Suprapubic skin (tissue), 4 donors: ENCODE results near the gene WWP2. TPM values are rescaled to one million over a fixed set of nuclear protein-coding genes. Genes with fewer than 3 reads are reported as not detected.

ENCODE experiments used
- DNase-seq, 2 donors: peaks; one replicate each; pipeline ENCODE4 v3.0.0-alpha.2; 2019; ENCODE audit warnings: low spot score in 2 of 2
- H3K27ac ChIP-seq: fragments of 200-600 bp; sonication (generic); one replicate; pipeline ENCODE4 v1.5.1; 2019
- H3K27me3 ChIP-seq: fragments of 200-600 bp; sonication (generic); one replicate; pipeline ENCODE4 v1.5.1; 2019
- H3K36me3 ChIP-seq: fragments of 200-600 bp; sonication (generic); one replicate; pipeline ENCODE4 v1.5.1; 2019
- H3K4me1 ChIP-seq: fragments of 200-600 bp; sonication (generic); one replicate; pipeline ENCODE4 v1.5.1; 2019
- H3K4me3 ChIP-seq: fragments of 200-600 bp; sonication (generic); one replicate; pipeline ENCODE4 v1.5.1; 2019; ENCODE audit warnings: mild to moderate bottlenecking
- H3K9me3 ChIP-seq: fragments of 200-600 bp; sonication (generic); one replicate; pipeline ENCODE4 v1.5.1; 2019
- EP300 ChIP-seq: sonication (generic); formaldehyde crosslinking; IDR thresholded peaks from one replicate; pipeline ENCODE4 v1.6.1; 2017; ENCODE audit warnings: antibody characterized with exemption
- POLR2A ChIP-seq, 2 donors: fragments of 450-650 bp; IDR thresholded peaks; one replicate each; pipeline ENCODE4 v1.6.1; 2017; ENCODE audit warnings: antibody characterized with exemption in 2 of 2, mild to moderate bottlenecking in 2 of 2, moderate library complexity in 2 of 2
- POLR2AphosphoS5 ChIP-seq, 3 donors: sonication (generic); formaldehyde crosslinking; IDR thresholded peaks; one replicate each; pipeline ENCODE4 v1.6.1; 2017; ENCODE audit warnings: antibody characterized with exemption in 3 of 3
- WGBS: methylation state at CpG from one replicate; pipeline ENCODE4 v1.1.5; 2018; 5-methylcytosine and 5-hydroxymethylcytosine counted together
- total RNA-seq, 4 donors: library from RNA; depleted of rRNA; stranded (reverse); fragments of >200 nt; gene quantifications; one replicate each; pipeline ENCODE4 v1.1.0, GENCODE V29; 2016
- TF ChIP-seq, protein P1 (sequence below), 2 donors: fragments of 200-600 bp in 1 of 2; fragments of 450-650 bp in 1 of 2; sonication (generic) in 1 of 2; IDR thresholded peaks; one replicate each; pipeline ENCODE4 v1.5.1; 2016 to 2019; ENCODE audit warnings: antibody characterized with exemption in 2 of 2, mild to moderate bottlenecking in 1 of 2, moderate library complexity in 1 of 2

The WWP2 gene
- total RNA-seq, 4 donors from 2014 or later, result 27.1 to 48.9 (median 42.2) TPM

DNA sequence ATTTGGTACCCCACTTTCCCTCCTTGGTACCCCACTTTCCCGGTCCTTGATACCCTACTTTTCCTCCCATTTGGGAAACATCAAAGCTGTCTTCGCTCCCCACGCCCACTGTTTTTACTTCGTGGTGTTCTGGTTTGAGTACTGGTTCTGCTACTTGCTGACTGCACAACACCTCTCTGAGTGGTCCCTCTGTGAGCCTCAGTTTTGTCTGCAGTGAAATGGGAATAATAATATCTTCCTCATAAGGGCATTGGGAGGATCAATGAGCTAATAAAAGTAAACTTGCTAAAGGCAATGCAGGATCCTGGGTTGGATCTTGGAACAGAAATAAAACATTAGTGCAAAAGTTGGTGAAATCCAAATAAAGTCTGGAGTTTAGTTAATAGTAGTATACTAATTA, 119.0 kb downstream of the WWP2 start:
- Histone ChIP-seq H3K4me1 (no peaks in the 10 kb centered on the region), H3K9me3 (no peaks in the 10 kb centered on the region), H3K27ac (no peak overlapping the region), H3K4me3 (no peak overlapping the region), H3K36me3 (peaks cover 22% of the 10 kb centered on the region), H3K27me3 (no peaks in the 10 kb centered on the region)
- TF ChIP-seq, protein P1, sequence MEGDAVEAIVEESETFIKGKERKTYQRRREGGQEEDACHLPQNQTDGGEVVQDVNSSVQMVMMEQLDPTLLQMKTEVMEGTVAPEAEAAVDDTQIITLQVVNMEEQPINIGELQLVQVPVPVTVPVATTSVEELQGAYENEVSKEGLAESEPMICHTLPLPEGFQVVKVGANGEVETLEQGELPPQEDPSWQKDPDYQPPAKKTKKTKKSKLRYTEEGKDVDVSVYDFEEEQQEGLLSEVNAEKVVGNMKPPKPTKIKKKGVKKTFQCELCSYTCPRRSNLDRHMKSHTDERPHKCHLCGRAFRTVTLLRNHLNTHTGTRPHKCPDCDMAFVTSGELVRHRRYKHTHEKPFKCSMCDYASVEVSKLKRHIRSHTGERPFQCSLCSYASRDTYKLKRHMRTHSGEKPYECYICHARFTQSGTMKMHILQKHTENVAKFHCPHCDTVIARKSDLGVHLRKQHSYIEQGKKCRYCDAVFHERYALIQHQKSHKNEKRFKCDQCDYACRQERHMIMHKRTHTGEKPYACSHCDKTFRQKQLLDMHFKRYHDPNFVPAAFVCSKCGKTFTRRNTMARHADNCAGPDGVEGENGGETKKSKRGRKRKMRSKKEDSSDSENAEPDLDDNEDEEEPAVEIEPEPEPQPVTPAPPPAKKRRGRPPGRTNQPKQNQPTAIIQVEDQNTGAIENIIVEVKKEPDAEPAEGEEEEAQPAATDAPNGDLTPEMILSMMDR (IDR thresholded peaks at IDR 0.05), result no peak
- TF ChIP-seq EP300 (no peak), POLR2AphosphoS5 (IDR thresholded peaks at IDR 0.05) (no peak), POLR2A (IDR thresholded peaks at IDR 0.05) (no peak)
- no peak for DNase-seq
- WGBS, result 95% methylated on average over 4 of the region's 4 CpGs

DNA sequence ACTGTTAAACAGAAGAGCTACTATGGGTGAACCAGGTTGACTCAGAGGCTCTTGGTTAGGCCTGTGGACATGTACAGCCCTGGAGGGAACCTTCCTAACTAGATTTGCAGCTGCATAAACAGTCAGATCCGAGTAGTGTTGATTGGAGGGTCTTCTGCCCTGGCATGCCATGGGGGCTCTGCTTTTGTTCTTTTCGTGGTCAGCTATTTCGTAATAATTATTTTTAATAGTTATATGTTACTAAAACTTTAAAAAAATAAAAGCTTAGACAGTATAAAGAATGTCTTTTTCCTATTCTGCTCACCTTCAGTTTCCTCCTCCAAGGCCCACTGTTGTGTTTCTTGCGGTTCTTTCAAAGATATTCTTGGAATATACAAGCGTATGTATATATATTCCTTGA, 121.6 kb downstream of the WWP2 start:
- 94% methylated on average over 5 of the region's 5 CpGs for WGBS
- no peak for DNase-seq
- Histone ChIP-seq H3K36me3 (peaks cover 11% of the 10 kb centered on the region), H3K4me3 (no peak overlapping the region), H3K27me3 (no peaks in the 10 kb centered on the region), H3K4me1 (no peaks in the 10 kb centered on the region), H3K9me3 (no peaks in the 10 kb centered on the region), H3K27ac (no peak overlapping the region)
- TF ChIP-seq POLR2A (IDR thresholded peaks at IDR 0.05) (no peak), EP300 (no peak), POLR2AphosphoS5 (IDR thresholded peaks at IDR 0.05) (no peak)
- TF ChIP-seq, protein P1 (IDR thresholded peaks at IDR 0.05), result no peak

DNA sequence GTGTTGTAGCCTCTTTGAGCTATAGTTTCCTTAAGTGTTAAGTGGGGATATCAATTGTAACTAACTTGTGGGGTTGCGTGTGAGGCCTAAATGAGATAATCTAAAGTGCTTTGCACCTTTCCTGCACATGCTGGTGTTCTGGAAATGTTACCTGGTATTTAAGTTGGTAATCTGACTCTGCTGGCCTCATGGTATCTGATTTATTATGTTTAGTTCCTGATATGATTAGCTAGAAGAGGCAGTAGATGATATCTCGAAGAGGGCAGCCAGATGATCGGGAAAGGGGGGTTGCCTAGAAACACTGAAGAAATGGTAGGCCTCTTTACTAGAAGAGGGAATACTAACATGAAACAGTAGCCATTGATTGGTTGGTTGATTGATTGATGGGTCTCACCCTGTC, 123.6 kb downstream of the WWP2 start:
- H3K27me3 ChIP-seq, result no peaks in the 10 kb centered on the region
- WGBS, result 88% methylated on average over 3 of the region's 3 CpGs
- H3K9me3 ChIP-seq, result no peaks in the 10 kb centered on the region
- H3K27ac ChIP-seq, result no peak overlapping the region
- peaks cover 10% of the 10 kb centered on the region for H3K4me1 ChIP-seq
- TF ChIP-seq EP300 (no peak), POLR2A (IDR thresholded peaks at IDR 0.05) (no peak), POLR2AphosphoS5 (IDR thresholded peaks at IDR 0.05) (no peak)
- TF ChIP-seq, protein P1 (IDR thresholded peaks at IDR 0.05), result no peak
- peaks cover 16% of the 10 kb centered on the region for H3K36me3 ChIP-seq
- DNase-seq, result no peak
- no peak overlapping the region for H3K4me3 ChIP-seq

DNA sequence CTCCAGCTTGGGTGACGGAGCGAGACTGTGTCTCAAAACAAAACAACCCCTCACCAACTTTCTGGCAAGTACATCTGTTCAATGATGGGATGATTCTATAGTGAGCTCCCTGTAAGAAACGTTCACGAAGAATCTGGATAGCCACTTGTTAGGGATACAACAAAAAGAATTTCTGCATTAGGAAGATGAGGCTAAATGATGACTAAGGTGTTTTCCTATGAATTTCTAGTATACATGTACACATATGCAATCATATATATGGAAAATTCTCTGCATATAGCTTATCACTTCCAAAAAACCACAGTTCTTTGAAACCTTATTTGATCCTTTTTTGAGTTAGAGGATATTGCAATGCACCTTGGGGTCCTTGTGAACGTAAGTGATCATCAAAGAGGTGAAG, 124.6 kb downstream of the WWP2 start:
- no peaks in the 10 kb centered on the region for H3K9me3 ChIP-seq
- no peaks in the 10 kb centered on the region for H3K27me3 ChIP-seq
- TF ChIP-seq POLR2AphosphoS5 (IDR thresholded peaks at IDR 0.05) (no peak), EP300 (no peak), POLR2A (IDR thresholded peaks at IDR 0.05) (no peak)
- TF ChIP-seq, protein P1 (IDR thresholded peaks at IDR 0.05), result no peak
- H3K4me3 ChIP-seq, result no peak overlapping the region
- peaks cover 20% of the 10 kb centered on the region for H3K4me1 ChIP-seq
- WGBS, result 97% methylated on average over 5 of the region's 5 CpGs
- no peak overlapping the region for H3K27ac ChIP-seq
- DNase-seq, result no peak
- peaks cover 16% of the 10 kb centered on the region for H3K36me3 ChIP-seq

DNA sequence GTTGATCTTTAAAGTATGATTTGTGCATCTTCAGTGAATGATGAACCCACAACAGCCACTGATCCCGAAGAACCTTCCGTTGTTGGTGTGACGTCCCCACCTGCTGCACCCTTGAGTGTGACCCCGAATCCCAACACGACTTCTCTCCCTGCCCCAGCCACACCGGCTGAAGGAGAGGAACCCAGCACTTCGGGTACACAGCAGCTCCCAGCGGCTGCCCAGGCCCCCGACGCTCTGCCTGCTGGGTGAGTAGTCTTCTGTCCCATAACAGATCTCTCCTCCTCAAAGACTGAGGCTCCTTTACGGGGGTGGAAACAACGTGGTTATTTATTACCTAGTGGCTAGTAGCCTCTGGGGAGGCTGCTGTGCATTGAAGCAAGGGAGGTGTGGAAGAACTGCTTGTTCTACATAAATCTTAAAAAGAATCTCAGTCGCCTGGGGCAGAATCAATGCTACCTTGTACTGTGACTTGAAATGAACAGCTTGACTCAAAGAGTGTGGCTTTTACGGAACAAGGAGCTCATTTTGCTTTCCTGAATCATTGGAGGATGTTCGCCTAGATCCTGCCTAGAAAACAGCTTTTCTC, 126.0 kb downstream of the WWP2 start:
- no peak for DNase-seq
- H3K4me1 ChIP-seq, result peaks cover 24% of the 10 kb centered on the region
- H3K9me3 ChIP-seq, result no peaks in the 10 kb centered on the region
- H3K4me3 ChIP-seq, result no peak overlapping the region
- TF ChIP-seq, protein P1 (IDR thresholded peaks at IDR 0.05), result no peak
- TF ChIP-seq EP300, result no peak
- no peak for TF ChIP-seq POLR2AphosphoS5 (IDR thresholded peaks at IDR 0.05)
- TF ChIP-seq POLR2A (IDR thresholded peaks at IDR 0.05), result no peak
- peak overlapping the region; percentile 48 for H3K27ac ChIP-seq
- H3K27me3 ChIP-seq, result no peaks in the 10 kb centered on the region
- H3K36me3 ChIP-seq, result peaks cover 16% of the 10 kb centered on the region
- 78% methylated on average over 15 of the region's 15 CpGs for WGBS
